Neural crest cell (in vitro differentiated cells): ENCODE results near the gene ZMIZ1. TPM values are rescaled to one million over a fixed set of nuclear protein-coding genes. Genes with fewer than 3 reads are reported as not detected.

ENCODE experiments used
- DNase-seq: peaks from one replicate; pipeline ENCODE4 v3.0.0; 2021; ENCODE audit warnings: low read depth, mixed read lengths, low spot score
- H3K27ac Mint-ChIP-seq: one replicate; pipeline ENCODE4 v1.8.0; 2021; ENCODE audit warnings: mild to moderate bottlenecking, mixed read lengths; ENCODE audit not compliant: unreplicated experiment
- H3K27me3 Mint-ChIP-seq: 2 replicates; pipeline ENCODE4 v1.8.0; 2021; ENCODE audit warnings: low read depth, mild to moderate bottlenecking, mixed read lengths
- H3K36me3 Mint-ChIP-seq: 2 replicates; pipeline ENCODE4 v1.8.0; 2021; ENCODE audit warnings: low read depth, mild to moderate bottlenecking, mixed read lengths
- H3K4me1 Mint-ChIP-seq: 2 replicates; pipeline ENCODE4 v1.8.0; 2021; ENCODE audit warnings: mixed read lengths
- H3K4me3 Mint-ChIP-seq: one replicate; pipeline ENCODE4 v1.8.0; 2021; ENCODE audit warnings: mild to moderate bottlenecking, mixed read lengths
- H3K9me3 Mint-ChIP-seq: 2 replicates; pipeline ENCODE4 v1.8.0; 2021; ENCODE audit warnings: mixed read lengths
- total RNA-seq: library from RNA; stranded (reverse); gene quantifications from 2 replicates; pipeline ENCODE4 v1.2.1, GENCODE V29; 2021
- TF ChIP-seq, protein P1 (sequence below): fragments of 200-600 bp; sonication (generic); conservative IDR thresholded peaks from 2 replicates; pipeline ENCODE4 v1.5.0; 2021; ENCODE audit warnings: antibody characterized with exemption, mild to moderate bottlenecking

The ZMIZ1 gene
- total RNA-seq, 1 donor from 2014 or later: 92.0 TPM

DNA sequence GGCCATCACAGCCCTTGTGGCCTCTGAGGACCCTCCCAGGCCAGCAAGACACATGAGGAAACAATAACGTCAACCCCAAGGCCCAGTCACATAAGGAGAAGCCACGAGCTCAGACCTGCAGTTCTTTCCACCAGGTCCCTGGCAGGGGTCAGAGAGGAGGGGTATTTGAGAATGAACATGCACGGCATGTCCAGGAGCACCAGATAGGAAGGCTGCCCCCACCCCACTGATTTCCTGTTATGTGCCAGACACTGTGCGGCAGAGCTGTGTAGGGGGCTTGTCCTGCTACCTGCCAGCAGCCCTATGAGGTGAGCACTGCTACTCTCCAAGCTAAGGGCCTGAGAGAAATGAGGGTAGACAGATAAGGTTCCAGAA lies 40.7 kb upstream of the ZMIZ1 start:
- no peak for DNase-seq
- H3K4me3 Mint-ChIP-seq: no peak overlapping the region
- H3K27ac Mint-ChIP-seq: no peak overlapping the region
- H3K27me3 Mint-ChIP-seq: peaks cover 2% of the 10 kb centered on the region
- TF ChIP-seq, protein P1, sequence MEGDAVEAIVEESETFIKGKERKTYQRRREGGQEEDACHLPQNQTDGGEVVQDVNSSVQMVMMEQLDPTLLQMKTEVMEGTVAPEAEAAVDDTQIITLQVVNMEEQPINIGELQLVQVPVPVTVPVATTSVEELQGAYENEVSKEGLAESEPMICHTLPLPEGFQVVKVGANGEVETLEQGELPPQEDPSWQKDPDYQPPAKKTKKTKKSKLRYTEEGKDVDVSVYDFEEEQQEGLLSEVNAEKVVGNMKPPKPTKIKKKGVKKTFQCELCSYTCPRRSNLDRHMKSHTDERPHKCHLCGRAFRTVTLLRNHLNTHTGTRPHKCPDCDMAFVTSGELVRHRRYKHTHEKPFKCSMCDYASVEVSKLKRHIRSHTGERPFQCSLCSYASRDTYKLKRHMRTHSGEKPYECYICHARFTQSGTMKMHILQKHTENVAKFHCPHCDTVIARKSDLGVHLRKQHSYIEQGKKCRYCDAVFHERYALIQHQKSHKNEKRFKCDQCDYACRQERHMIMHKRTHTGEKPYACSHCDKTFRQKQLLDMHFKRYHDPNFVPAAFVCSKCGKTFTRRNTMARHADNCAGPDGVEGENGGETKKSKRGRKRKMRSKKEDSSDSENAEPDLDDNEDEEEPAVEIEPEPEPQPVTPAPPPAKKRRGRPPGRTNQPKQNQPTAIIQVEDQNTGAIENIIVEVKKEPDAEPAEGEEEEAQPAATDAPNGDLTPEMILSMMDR: no peak
- no peaks in the 10 kb centered on the region for H3K36me3 Mint-ChIP-seq
- H3K9me3 Mint-ChIP-seq: no peaks in the 10 kb centered on the region
- peaks cover 15% of the 10 kb centered on the region for H3K4me1 Mint-ChIP-seq

DNA sequence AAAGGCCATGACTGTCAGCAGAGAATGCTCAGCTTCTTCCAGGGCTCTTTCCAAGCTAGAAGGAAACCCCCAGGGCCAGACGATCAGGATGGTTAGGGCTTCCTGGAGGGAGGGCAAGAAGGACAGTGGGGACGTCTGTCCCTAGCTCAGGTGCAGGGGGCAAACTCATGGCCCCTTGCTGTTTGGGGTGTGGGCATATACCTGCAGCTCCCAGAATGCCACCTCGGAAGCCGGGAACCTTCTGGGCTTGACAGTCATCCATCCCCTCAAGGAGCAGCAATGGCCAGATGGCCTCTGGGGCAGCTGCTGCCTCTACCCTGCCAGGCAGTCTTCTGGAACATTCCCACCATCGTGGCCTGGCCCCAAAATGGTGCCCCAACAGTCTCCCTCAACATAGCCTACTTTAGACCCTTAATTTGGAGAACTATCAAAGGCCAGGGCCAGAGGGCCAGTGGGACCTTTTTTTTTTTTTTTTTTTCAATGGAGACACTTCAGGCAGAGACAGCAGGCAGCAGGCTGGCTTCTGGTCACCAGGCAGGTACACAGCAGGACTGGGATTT lies 40.2 kb upstream of the ZMIZ1 start:
- no peaks in the 10 kb centered on the region for H3K36me3 Mint-ChIP-seq
- TF ChIP-seq, protein P1: no peak
- DNase-seq: no peak
- H3K4me3 Mint-ChIP-seq: no peak overlapping the region
- peaks cover 2% of the 10 kb centered on the region for H3K27me3 Mint-ChIP-seq
- H3K4me1 Mint-ChIP-seq: peaks cover 15% of the 10 kb centered on the region
- H3K27ac Mint-ChIP-seq: no peak overlapping the region
- H3K9me3 Mint-ChIP-seq: no peaks in the 10 kb centered on the region

DNA sequence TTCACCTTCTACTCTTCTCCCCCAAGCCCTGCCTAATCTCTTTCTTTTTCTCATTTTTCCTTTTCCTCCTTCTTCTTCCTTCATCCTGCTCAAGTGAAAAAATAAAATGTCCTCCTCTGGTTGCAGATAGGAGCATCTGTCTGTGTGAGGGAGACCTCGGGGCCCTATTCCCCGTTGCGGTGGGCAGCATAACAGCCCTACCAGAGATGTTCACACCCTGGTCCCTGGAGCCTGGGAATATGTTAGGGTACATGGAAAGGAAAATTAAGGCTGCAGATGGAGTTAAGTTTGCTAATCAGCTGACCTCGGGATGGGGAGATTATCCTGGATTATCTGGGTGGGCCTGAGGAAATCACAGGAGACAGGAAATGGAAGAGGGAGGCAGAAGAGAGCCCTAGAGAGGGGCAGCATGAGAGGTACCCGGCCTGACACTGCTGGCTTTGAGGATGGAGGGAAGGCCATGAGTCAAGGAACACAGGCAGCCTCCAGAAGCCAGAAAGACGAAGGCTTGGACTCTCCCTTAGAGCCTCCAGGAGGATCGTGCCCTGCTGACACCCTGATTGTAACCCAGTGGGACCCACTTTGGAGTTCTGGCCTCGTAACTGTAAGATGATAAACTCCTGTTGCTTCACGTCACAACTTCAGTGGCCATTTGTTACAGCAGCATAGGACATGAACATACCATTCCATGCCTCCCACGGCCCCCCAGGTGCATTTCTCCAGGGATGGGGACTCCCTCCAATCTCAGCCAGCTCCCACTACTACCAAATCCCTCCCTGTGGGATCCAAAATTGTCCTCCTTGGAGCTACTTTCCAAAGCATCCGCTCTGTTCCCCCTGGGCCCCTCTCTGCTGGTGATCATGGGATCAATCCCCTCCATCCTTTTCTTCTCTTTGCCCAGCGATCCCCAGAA lies 39.0 kb upstream of the ZMIZ1 start:
- H3K27ac Mint-ChIP-seq: peak overlapping the region; percentile 30
- H3K4me3 Mint-ChIP-seq: no peak overlapping the region
- DNase-seq: no peak
- no peaks in the 10 kb centered on the region for H3K9me3 Mint-ChIP-seq
- peaks cover 2% of the 10 kb centered on the region for H3K27me3 Mint-ChIP-seq
- H3K36me3 Mint-ChIP-seq: no peaks in the 10 kb centered on the region
- peaks cover 12% of the 10 kb centered on the region for H3K4me1 Mint-ChIP-seq
- TF ChIP-seq, protein P1: no peak

DNA sequence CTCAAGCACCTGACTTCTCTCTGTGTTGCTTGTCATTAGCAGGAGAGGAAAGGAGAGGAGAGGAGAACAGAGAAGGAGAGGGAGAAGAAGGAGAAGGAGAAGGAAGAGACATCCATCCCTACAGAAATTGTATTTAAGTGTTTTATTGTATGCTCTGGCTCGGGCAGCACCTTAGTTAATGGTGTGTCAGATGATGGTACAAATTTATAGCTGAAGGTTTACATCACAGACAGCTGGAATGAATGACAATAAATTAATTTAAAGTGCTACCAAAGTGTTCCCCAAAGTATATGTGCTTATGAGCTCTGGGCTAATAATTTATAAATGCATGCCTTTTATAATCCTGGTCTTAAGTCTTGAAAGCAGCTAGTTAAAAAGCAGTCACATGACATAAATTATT lies 38.1 kb upstream of the ZMIZ1 start:
- no peak for DNase-seq
- Mint-ChIP-seq H3K27ac (no peak overlapping the region), H3K4me1 (peaks cover 4% of the 10 kb centered on the region), H3K36me3 (no peaks in the 10 kb centered on the region), H3K9me3 (no peaks in the 10 kb centered on the region), H3K4me3 (no peak overlapping the region), H3K27me3 (peaks cover 2% of the 10 kb centered on the region)
- TF ChIP-seq, protein P1: no peak

DNA sequence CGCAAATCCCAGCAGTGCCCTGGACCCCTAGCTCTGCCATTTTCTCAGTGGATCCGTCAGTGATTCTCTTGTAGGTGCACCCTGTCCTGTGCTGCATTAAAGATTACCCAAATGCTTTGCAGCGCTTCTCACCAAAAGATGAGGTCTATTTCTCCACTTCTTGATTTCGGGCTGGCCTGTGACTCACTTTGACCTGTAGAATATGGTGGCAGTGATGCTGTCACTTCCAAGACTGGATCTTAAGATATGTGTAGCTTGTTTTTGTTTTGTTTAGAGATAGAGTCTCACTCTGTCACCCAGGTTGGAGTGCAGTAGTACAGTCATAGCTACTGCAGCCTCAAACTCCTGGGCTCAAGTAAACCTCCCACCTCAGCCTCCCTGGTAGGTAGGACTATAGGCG lies 37.0 kb upstream of the ZMIZ1 start:
- H3K27me3 Mint-ChIP-seq: peaks cover 2% of the 10 kb centered on the region
- TF ChIP-seq, protein P1: no peak
- H3K36me3 Mint-ChIP-seq: no peaks in the 10 kb centered on the region
- H3K4me3 Mint-ChIP-seq: no peak overlapping the region
- H3K27ac Mint-ChIP-seq: peak overlapping the region; percentile 25
- no peaks in the 10 kb centered on the region for H3K9me3 Mint-ChIP-seq
- H3K4me1 Mint-ChIP-seq: no peaks in the 10 kb centered on the region
- no peak for DNase-seq
